ENCODE data around the gene TIMP4.

The TIMP4 gene

GRCh38 chr3:12148183-12148940, 10.3 kb downstream of the TIMP4 start:
- DNase-seq (ENCODE audit: low spot score): no peak

GRCh38 chr3:12147049-12147780, 11.5 kb downstream of the TIMP4 start:
- DNase-seq (ENCODE audit: low spot score): no peak
- no peak for FAIRE-seq

More at GRCh38 chr3:12148183-12148940, 10.3 kb downstream of the TIMP4 start:
- FAIRE-seq: no peak

- no peak for DNase-seq (ENCODE audit: low spot score)
- no peak for FAIRE-seq
These were observed 14.7 kb downstream of the TIMP4 start for GRCh38 chr3:12143949-12144504.

- FAIRE-seq (no peak), DNase-seq (ENCODE audit: low spot score) (no peak)
These were observed 16.2 kb downstream of the TIMP4 start for GRCh38 chr3:12142476-12142875.

GRCh38 chr3:12141350-12141749, 17.4 kb downstream of the TIMP4 start:
- no peak for FAIRE-seq
- no peak for DNase-seq (ENCODE audit: low spot score)

- DNase-seq (ENCODE audit: low spot score) (peak; percentile 36), FAIRE-seq (no peak)
These were observed 19.6 kb downstream of the TIMP4 start for GRCh38 chr3:12139111-12139511.

- FAIRE-seq: no peak
- DNase-seq (ENCODE audit: low spot score): peak; percentile 5
These were observed 20.7 kb downstream of the TIMP4 start for GRCh38 chr3:12138044-12138443.

GRCh38 chr3:12136371-12136770, 22.3 kb downstream of the TIMP4 start:
- DNase-seq (ENCODE audit: low spot score) (no peak), FAIRE-seq (no peak)

GRCh38 chr3:12135029-12135657, 23.6 kb downstream of the TIMP4 start:
- DNase-seq (ENCODE audit: low spot score) (peak; percentile 18), FAIRE-seq (no peak)

GRCh38 chr3:12132881-12133280, 25.8 kb downstream of the TIMP4 start:
- DNase-seq (ENCODE audit: low spot score) (no peak), FAIRE-seq (no peak)

- FAIRE-seq (no peak), DNase-seq (ENCODE audit: low spot score) (no peak)
These were observed 27.2 kb downstream of the TIMP4 start for GRCh38 chr3:12131351-12132090.

- DNase-seq (ENCODE audit: low spot score): no peak
- FAIRE-seq: no peak
These were observed 31.3 kb downstream of the TIMP4 start for GRCh38 chr3:12127391-12127790.

GRCh38 chr3:12125772-12126171, 32.9 kb downstream of the TIMP4 start:
- no peak for FAIRE-seq
- no peak for DNase-seq (ENCODE audit: low spot score)

- DNase-seq (ENCODE audit: low spot score): no peak
- FAIRE-seq: no peak
These were observed 37.2 kb downstream of the TIMP4 start for GRCh38 chr3:12121466-12121865.

- DNase-seq (ENCODE audit: low spot score): no peak
- no peak for FAIRE-seq
These were observed 38.2 kb downstream of the TIMP4 start for GRCh38 chr3:12120374-12121140.

GRCh38 chr3:12117473-12117872, 41.2 kb downstream of the TIMP4 start:
- no peak for FAIRE-seq
- no peak for DNase-seq (ENCODE audit: low spot score)

- FAIRE-seq (no peak), DNase-seq (ENCODE audit: low spot score) (no peak)
These were observed 41.8 kb downstream of the TIMP4 start for GRCh38 chr3:12116870-12117269.

- DNase-seq (ENCODE audit: low spot score) (no peak), FAIRE-seq (no peak)
These were observed 42.9 kb downstream of the TIMP4 start for GRCh38 chr3:12115849-12116248.

- no peak for DNase-seq (ENCODE audit: low spot score)
- FAIRE-seq: no peak
These were observed 43.6 kb downstream of the TIMP4 start for GRCh38 chr3:12115104-12115503.

GRCh38 chr3:12114251-12114650, 44.5 kb downstream of the TIMP4 start:
- DNase-seq (ENCODE audit: low spot score) (no peak), FAIRE-seq (no peak)
